ENCODE data around the gene STRADB. TPM values are rescaled to one million over a fixed set of nuclear protein-coding genes. Genes with fewer than 3 reads are reported as not detected.

The STRADB gene
- total RNA-seq, 4 donors from 2014 or later: 36.2 to 175 (median 98.5) TPM

DNA sequence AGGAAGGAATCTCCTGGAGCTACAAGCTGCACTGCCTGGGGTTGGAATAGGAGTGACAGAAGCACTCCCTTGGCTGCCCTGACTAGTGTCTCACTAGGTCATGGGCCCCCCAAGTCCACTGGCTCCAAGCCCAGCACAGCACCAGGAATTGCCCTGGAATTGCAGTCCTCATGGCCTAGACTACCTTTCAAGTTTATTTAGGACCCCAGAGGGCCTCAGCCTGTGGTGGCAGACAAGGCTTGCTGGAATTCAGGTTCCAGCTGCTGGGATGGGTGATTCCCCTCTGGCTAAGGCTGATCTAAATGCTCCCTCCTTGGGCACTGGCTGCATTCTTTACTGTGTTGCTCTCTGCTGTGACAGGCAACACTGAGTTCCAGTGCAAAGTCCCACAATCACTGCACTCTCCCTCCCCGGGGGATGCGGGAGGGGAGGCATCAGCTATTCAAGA lies 14.0 kb downstream of the STRADB start:
- in situ Hi-C loops (cut with MboI; ENCODE audit: low pct_ligation_motif_present in 1 of 4, low pct_unique_long_range_greater_than_20kb in 1 of 4, low sequenced_read_pairs in 3 of 4): no loop called here
- H3K36me3 ChIP-seq: peaks cover 0 to 31% (median 15%) of the 10 kb centered on the region in 4 donors

DNA sequence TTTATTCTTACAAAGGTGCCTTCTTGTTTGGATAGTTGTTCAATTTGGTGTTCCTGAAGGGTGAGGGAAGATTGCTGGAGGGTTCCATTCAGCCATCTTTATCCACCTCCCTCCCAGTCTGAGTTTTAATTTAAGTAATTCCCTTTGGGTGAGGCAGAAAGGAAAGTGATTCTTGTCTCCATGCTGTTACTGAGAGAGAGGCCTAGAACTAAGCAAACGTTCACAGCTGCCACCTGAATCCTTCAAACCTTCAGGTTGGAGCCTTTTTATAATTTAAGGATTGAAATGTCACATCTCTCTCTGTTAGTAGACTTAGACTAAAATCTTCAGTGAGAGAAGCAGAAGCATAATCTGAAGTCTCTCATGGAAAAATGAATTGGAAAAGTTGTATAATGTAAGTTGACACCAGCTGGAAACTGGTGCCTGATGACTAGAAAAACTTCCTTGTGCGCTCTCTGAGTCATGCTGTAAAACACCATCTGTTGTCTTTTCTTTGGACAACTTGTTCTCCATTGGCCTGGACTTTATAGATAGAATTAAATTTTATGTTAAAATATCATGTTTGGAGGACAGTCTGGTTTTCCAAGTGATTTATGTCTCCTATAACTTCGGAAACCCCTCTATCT lies 14.6 kb downstream of the STRADB start:
- no peak for DNase-seq
- intact Hi-C loops (cut with DNase I; ENCODE audit: low total_unique reads): no loop called here
- peaks cover 0 to 31% (median 15%) of the 10 kb centered on the region in 4 donors for H3K36me3 ChIP-seq
- WGBS, 2 donors (ENCODE audit: low coverage in 1 of 2): 38 to 54% methylated on average over 2 to 3 of the region's 3 CpGs
- TF ChIP-seq, protein P1, sequence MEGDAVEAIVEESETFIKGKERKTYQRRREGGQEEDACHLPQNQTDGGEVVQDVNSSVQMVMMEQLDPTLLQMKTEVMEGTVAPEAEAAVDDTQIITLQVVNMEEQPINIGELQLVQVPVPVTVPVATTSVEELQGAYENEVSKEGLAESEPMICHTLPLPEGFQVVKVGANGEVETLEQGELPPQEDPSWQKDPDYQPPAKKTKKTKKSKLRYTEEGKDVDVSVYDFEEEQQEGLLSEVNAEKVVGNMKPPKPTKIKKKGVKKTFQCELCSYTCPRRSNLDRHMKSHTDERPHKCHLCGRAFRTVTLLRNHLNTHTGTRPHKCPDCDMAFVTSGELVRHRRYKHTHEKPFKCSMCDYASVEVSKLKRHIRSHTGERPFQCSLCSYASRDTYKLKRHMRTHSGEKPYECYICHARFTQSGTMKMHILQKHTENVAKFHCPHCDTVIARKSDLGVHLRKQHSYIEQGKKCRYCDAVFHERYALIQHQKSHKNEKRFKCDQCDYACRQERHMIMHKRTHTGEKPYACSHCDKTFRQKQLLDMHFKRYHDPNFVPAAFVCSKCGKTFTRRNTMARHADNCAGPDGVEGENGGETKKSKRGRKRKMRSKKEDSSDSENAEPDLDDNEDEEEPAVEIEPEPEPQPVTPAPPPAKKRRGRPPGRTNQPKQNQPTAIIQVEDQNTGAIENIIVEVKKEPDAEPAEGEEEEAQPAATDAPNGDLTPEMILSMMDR (IDR thresholded peaks at IDR 0.05): no peak
- peak; percentile 33 to 64 (median 56) for TF ChIP-seq POLR2AphosphoS5 (IDR thresholded peaks at IDR 0.05)
- in situ Hi-C loops (cut with MboI; ENCODE audit: low pct_ligation_motif_present in 1 of 4, low pct_unique_long_range_greater_than_20kb in 1 of 4, low sequenced_read_pairs in 3 of 4): no loop called here
- no peak overlapping the region for H3K4me3 ChIP-seq
- no peaks in the 10 kb centered on the region for H3K27me3 ChIP-seq
- no peaks in the 10 kb centered on the region for H3K9me3 ChIP-seq
- peaks cover 16 to 63% (median 34%) of the 10 kb centered on the region in 4 donors for H3K4me1 ChIP-seq
- H3K27ac ChIP-seq: peak overlapping the region; percentile 75 to 88 (median 80)

More for the DNA sequence above, 14.0 kb downstream of the STRADB start:
- intact Hi-C loops (cut with DNase I; ENCODE audit: low total_unique reads): no loop called here
- Histone ChIP-seq H3K27me3 (no peaks in the 10 kb centered on the region), H3K9me3 (no peaks in the 10 kb centered on the region), H3K27ac (peak overlapping the region; percentile 75 to 88 (median 80)), H3K4me3 (no peak overlapping the region), H3K4me1 (peaks cover 16 to 63% (median 34%) of the 10 kb centered on the region in 4 donors)
- TF ChIP-seq, protein P1 (IDR thresholded peaks at IDR 0.05): no peak
- TF ChIP-seq POLR2A (IDR thresholded peaks at IDR 0.05) (no peak), EP300 (IDR thresholded peaks at IDR 0.05; ENCODE audit: low read depth) (no peak), POLR2AphosphoS5 (IDR thresholded peaks at IDR 0.05) (no peak)
- 72% methylated on average over 2 of the region's 2 CpGs; no CpG with 5 or more reads in 1 of the 2 donors for WGBS, 2 donors (ENCODE audit: low coverage in 1 of 2)
- no peak for DNase-seq

DNA sequence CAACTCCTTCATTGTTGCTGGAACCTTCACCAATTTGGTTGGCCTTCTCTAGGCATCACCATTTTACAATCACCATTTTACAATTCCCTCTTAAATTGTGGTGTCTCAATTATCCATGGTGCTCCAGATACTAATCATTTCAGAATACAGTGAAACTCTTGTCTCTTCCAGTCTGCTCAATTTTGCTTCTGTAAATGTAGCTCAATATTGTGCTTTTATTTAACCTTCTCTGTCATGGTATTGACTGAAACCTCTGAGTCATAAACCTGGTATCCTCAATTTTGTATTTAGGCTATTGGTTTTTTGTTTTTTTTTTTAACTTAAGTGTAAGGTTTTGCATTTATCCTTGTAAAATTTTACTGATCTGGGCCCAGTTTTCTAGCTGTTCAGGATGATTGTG lies 16.1 kb downstream of the STRADB start:
- H3K27ac ChIP-seq: peak overlapping the region; percentile 75 to 88 (median 80)
- TF ChIP-seq POLR2A (IDR thresholded peaks at IDR 0.05): no peak
- no peak for TF ChIP-seq POLR2AphosphoS5 (IDR thresholded peaks at IDR 0.05)
- TF ChIP-seq EP300 (IDR thresholded peaks at IDR 0.05; ENCODE audit: low read depth): no peak
- TF ChIP-seq, protein P1 (IDR thresholded peaks at IDR 0.05): no peak
- peaks cover 16 to 56% (median 31%) of the 10 kb centered on the region in 4 donors for H3K4me1 ChIP-seq
- in situ Hi-C loops (cut with MboI; ENCODE audit: low pct_ligation_motif_present in 1 of 4, low pct_unique_long_range_greater_than_20kb in 1 of 4, low sequenced_read_pairs in 3 of 4) (no loop called here), intact Hi-C loops (cut with DNase I; ENCODE audit: low total_unique reads) (no loop called here)
- H3K9me3 ChIP-seq: no peaks in the 10 kb centered on the region
- peaks cover 0 to 32% (median 11%) of the 10 kb centered on the region in 4 donors for H3K36me3 ChIP-seq
- no peak overlapping the region for H3K4me3 ChIP-seq
- DNase-seq: no peak
- H3K27me3 ChIP-seq: no peaks in the 10 kb centered on the region

DNA sequence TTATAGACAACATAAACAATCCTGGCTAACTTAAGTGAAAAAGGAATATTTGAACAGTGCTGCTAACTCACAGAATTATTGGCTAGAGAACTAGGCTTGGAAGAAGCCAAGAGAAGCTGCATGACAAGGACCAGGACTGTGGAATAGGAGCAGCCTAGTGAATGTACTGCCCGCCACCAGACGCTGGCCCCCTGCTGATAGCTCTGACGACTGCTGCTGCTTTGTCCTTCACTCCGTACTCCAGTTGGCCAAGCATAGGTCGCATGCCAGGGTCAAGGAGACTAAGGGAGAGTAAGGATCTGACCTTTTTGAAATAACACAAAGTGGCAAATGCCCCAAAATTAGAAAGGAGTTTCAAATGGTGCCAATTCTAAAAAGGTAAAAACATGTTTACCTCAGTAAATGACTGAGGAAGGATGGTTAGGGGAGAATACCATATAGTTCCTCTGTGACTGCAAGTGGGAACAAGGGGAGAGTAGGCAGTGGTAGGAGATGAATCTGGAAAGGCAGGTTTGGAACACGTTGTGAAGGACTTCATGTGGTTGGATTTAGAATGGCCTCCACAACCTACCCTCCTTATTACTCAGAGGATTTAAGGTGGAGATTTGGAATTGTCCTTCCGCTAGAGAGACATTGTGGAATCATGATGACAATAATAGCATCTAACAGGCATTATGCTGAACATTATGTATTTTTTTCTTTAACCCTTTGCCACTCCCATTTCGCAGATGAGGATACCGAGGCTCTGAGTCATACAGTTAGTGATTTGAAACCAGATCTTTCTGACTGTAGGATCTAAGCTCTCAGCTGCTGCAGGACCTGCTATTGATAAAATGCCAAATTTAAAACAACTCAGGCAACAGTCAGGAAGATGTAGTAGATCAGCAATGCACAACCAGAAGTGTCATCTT lies 19.5 kb downstream of the STRADB start:
- Histone ChIP-seq H3K4me1 (peaks cover 0 to 21% (median 8%) of the 10 kb centered on the region in 4 donors), H3K36me3 (peaks cover 0 to 59% (median 26%) of the 10 kb centered on the region in 4 donors), H3K9me3 (no peaks in the 10 kb centered on the region), H3K27ac (no peak overlapping the region), H3K27me3 (no peaks in the 10 kb centered on the region), H3K4me3 (no peak overlapping the region)
- WGBS, 2 donors (ENCODE audit: low coverage in 1 of 2): 88 to 90% methylated on average over 9 of the region's 9 CpGs
- TF ChIP-seq POLR2A (IDR thresholded peaks at IDR 0.05): no peak
- DNase-seq: no peak
- in situ Hi-C loops (cut with MboI; ENCODE audit: low pct_ligation_motif_present in 1 of 4, low pct_unique_long_range_greater_than_20kb in 1 of 4, low sequenced_read_pairs in 3 of 4): no loop called here
- intact Hi-C loops (cut with DNase I; ENCODE audit: low total_unique reads): loop anchor here (10.0 kb wide), 1 partner anchor 196 kb away; no protein-coding TSS in a partner anchor

Data from transverse colon (tissue), 4 donors.